Psoas muscle (tissue), 8 donors: ENCODE results near the gene GSE1. TPM values are rescaled to one million over a fixed set of nuclear protein-coding genes. Genes with fewer than 3 reads are reported as not detected.

Source experiments
- ATAC-seq, 4 donors: fragments of 200-7000 bp; cut with Tn5 transposase; one replicate each; pipeline ENCODE4 v1.9.1; 2020; ENCODE audit warnings: moderate library complexity in 3 of 4, mild to moderate bottlenecking in 2 of 4
- DNase-seq, 2 donors: peaks; one replicate each; pipeline ENCODE4 v3.0.0-alpha.2; 2020
- H3K27ac ChIP-seq: fragments of 200-600 bp; one replicate; pipeline ENCODE4 v1.8.0; 2022
- H3K27me3 ChIP-seq, 3 donors: fragments of 200-600 bp in 1 of 3; one replicate each; pipeline versions ENCODE4 v1.6.1 to v1.8.0; 2013 to 2022; ENCODE audit warnings: low read length in 2 of 3, mild to moderate bottlenecking in 2 of 3, moderate library complexity in 1 of 3; ENCODE audit not compliant: insufficient read depth in 3 of 3
- H3K36me3 ChIP-seq, 2 donors: fragments of 200-600 bp in 1 of 2; one replicate each; pipeline versions ENCODE4 v1.6.1 to v1.8.0; 2013 to 2022; ENCODE audit warnings: low read depth in 1 of 2, mild to moderate bottlenecking in 1 of 2, moderate library complexity in 1 of 2; ENCODE audit not compliant: insufficient read depth in 1 of 2
- H3K4me1 ChIP-seq: fragments of 200-600 bp; one replicate; pipeline ENCODE4 v1.8.0; 2022
- H3K4me3 ChIP-seq: fragments of 200-600 bp; one replicate; pipeline ENCODE4 v1.8.0; 2022; ENCODE audit warnings: mild to moderate bottlenecking
- H3K9me3 ChIP-seq: fragments of 200-600 bp; one replicate; pipeline ENCODE4 v1.8.0; 2022
- WGBS, 3 donors: extraction: QIAGEN DNeasy Blood & Tissue Kit; methylation state at CpG; one replicate each; pipeline versions ENCODE4 v1.1.6 to v1.1.7; 2013; 5-methylcytosine and 5-hydroxymethylcytosine counted together
- intact Hi-C, 2 donors: fragments of 100-400 bp; cut with DNase I; formaldehyde crosslinking; loops; one replicate each; pipeline versions ENCODE4 v1.11.0 to v1.14.2; 2022
- polyA plus RNA-seq, 3 donors: library from polyadenylated mRNA; stranded (reverse); fragments of 200-250 nt; gene quantifications; one replicate each; pipeline ENCODE4 v1.2.3, GENCODE V29; 2013
- total RNA-seq, 4 donors: library from RNA; stranded (reverse); fragmentation: NEBNext Ultra II Directional in 2 of 4; extraction: Animal tissue kit (Norgen Biotek cat#: 25700) in 2 of 4; gene quantifications; one replicate each; pipeline versions ENCODE4 v1.2.1 to v1.2.4, GENCODE V29; 2021 to 2023
- TF ChIP-seq, protein P1 (sequence below): fragments of 200-600 bp; IDR thresholded peaks from one replicate; pipeline ENCODE4 v1.8.0; 2022; ENCODE audit warnings: antibody characterized with exemption
- donor health status: healthy with polysubstance abuse.
- donor health status: DM: no; HTN: no; CAD: no; lungs with moderate emphysema.
- donor health status: Bipolar disorder and iron deficiency.
- donor health status: healthy.
- donor health status: DM: yes; HTN: yes; CAD: no.
- donor health status: DM: no; HTN: no; CAD: no.
- donor health status: DM: no; HTN: no; CAD: no.
- donor health status: DM: yes; HTN: yes; CAD: no.

GSE1 gene
- total and polyA plus RNA-seq, 7 donors = 10.8 to 90.5 (median 47.0) TPM

DNA sequence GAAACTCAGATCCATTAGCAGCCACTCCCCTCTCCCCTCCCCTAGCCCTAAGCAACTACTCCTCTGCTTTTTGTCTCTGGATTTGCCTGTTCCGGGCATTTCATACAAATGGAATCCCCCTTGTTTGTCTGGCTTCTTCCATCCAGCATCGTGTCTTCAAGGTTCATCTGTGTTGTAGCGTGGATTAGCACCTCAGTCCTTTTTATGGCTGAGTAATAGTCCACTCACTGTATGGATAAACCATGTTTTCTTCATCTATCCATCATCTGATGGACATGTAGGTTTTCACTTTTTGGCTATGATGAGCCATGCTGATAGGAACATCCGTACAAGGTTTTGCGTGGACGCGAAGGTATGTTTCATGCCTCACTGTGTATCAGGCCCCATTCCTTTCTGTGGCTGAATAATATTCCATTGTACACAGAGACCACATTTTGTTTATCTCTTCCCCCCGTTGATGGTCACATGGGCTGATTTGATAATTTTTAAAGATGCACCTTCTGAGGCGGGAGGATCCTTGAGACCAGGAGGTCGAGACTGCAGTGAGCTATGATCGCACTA is 8.9 kb upstream of the GSE1 start:
- no peak overlapping the region for H3K4me3 ChIP-seq
- no peaks in the 10 kb centered on the region for H3K9me3 ChIP-seq
- H3K27me3 ChIP-seq = no peaks in the 10 kb centered on the region
- intact Hi-C loops = loop anchor here in 1 of 2 donors (5.0 to 10.0 kb wide), 2 partner anchors 37 to 329 kb away; no protein-coding TSS in a partner anchor
- no peaks in the 10 kb centered on the region for H3K36me3 ChIP-seq
- 93 to 96% (median 94%) methylated on average over 11 of the region's 11 CpGs for WGBS, 3 donors
- ATAC-seq = no peak
- no peak for DNase-seq
- TF ChIP-seq, protein P1, sequence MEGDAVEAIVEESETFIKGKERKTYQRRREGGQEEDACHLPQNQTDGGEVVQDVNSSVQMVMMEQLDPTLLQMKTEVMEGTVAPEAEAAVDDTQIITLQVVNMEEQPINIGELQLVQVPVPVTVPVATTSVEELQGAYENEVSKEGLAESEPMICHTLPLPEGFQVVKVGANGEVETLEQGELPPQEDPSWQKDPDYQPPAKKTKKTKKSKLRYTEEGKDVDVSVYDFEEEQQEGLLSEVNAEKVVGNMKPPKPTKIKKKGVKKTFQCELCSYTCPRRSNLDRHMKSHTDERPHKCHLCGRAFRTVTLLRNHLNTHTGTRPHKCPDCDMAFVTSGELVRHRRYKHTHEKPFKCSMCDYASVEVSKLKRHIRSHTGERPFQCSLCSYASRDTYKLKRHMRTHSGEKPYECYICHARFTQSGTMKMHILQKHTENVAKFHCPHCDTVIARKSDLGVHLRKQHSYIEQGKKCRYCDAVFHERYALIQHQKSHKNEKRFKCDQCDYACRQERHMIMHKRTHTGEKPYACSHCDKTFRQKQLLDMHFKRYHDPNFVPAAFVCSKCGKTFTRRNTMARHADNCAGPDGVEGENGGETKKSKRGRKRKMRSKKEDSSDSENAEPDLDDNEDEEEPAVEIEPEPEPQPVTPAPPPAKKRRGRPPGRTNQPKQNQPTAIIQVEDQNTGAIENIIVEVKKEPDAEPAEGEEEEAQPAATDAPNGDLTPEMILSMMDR = no peak
- H3K4me1 ChIP-seq = peaks cover 44% of the 10 kb centered on the region
- no peak overlapping the region for H3K27ac ChIP-seq

DNA sequence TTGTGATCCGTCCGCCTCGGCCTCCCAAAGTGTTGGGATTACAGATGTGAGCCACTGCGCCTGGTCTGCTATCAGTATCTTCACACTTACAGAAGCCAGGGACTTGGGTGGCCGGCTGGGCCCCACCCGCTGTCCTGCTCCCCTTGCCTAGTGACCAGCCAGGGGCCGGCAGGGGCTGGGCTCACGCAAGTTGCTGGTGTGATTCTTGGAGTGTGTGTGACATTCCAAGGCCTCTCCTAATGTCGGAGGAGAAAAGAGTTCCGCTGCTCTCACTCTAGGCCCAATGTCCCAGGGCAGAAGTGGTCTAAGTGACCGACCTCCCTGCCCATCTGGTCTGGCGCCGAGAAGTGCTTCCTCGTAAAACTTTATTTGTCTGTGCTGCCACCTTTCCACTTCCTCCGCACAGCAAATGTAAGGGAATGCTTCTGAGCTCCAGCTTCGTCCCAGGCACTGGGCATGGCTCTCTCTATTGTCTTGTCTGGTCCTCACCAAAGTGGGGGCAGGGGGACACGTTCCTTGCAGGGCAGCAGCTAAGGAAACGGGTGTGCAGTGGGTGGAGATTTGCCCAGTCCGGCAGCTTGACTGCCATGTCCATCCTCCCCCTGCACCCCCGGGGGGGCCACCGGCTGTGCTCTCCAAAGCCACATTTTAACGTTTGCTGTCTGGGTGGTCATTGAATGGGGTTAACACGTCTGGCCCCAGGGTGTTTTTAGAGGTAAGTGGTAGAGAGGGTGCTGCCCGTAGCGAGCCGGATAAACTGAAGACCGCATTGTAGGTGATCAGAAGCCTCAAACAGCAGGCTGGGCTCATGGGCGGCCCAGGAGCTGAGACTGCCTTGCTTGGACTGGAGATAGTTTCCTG is 7.8 kb upstream of the GSE1 start:
- WGBS, 3 donors = 87 to 90% (median 89%) methylated on average over 27 to 28 of the region's 28 CpGs
- Histone ChIP-seq H3K36me3 (no peaks in the 10 kb centered on the region), H3K4me1 (peaks cover 42% of the 10 kb centered on the region), H3K4me3 (no peak overlapping the region), H3K27ac (no peak overlapping the region), H3K9me3 (no peaks in the 10 kb centered on the region), H3K27me3 (no peaks in the 10 kb centered on the region)
- no peak for DNase-seq
- TF ChIP-seq, protein P1 = no peak
- intact Hi-C loops = loop anchor here (5.0 to 10.0 kb wide), 2 partner anchors 228 to 330 kb away; no protein-coding TSS in a partner anchor
- ATAC-seq = no peak

DNA sequence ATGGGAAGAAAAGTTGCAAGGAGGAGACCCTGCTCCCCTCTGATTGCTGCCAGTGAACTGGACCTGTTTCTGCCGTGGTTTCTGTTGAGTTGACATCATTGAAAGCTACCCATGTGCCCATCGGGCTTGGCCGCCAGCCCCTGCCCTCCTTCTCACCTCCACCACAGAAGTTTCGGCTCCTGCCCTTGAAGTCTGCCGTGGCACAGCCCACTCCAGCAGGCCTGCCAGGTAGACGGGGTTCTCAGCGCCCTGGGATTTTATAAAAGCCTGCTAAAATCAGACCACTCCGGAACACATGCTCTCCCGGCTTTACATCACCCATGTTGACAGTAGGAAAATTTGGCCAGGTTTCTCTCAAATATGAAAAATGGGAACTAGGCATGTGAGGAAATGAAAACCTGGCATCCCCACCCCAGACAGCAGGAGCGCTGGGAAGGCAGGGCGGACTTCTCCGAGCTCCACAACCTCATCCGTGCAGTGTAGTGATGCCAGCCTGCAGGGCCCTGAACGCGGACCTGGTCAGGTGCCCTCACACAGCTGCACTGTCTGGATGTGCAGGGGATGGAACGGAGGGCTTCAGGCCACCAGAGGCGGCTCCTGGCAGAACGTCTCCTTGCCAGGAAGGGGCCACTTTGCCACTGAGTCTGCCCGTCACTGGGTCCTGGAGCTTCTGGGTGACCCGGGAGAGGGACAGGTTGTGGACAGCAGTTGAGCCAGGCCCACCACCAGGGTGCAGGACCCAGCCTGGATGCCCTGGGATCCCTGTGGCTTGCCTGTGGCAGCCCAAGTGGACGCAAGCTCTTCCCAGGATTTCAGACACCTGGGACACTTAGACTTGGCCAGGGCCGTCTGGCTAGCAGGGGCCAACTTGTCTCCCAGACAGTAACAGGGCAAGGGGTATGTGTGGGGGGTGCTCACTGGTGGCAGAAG is 6.9 kb upstream of the GSE1 start:
- no peak for DNase-seq
- intact Hi-C loops = loop anchor here (5.0 to 10.0 kb wide), 2 partner anchors 229 to 331 kb away; no protein-coding TSS in a partner anchor
- ATAC-seq = no peak
- Histone ChIP-seq H3K27ac (no peak overlapping the region), H3K27me3 (no peaks in the 10 kb centered on the region), H3K4me3 (no peak overlapping the region), H3K36me3 (no peaks in the 10 kb centered on the region), H3K9me3 (no peaks in the 10 kb centered on the region), H3K4me1 (peaks cover 47% of the 10 kb centered on the region)
- TF ChIP-seq, protein P1 = no peak
- 92 to 95% (median 93%) methylated on average over 21 to 22 of the region's 22 CpGs for WGBS, 3 donors

DNA sequence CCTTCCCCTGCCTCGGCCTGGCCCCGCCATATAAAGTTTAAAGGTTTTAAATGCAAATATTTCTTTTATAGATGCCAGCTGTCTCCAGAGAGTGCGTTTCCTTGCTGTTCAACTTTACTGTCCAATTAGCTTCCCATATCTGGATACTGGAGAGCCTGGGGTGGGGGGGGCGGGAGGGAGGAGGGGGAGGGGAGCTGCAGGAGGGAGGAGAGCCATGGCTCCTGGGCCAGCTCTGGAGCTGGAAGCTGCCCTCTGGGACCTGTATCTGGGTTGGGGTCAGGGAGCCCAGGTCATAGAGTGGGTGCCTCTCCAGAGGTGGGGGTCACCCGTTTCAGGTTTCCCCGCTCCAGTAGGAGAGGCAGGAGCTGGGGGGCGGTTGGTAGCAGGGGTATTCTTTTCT is 6.2 kb upstream of the GSE1 start:
- Histone ChIP-seq H3K27me3 (no peaks in the 10 kb centered on the region), H3K36me3 (no peaks in the 10 kb centered on the region), H3K27ac (no peak overlapping the region), H3K9me3 (no peaks in the 10 kb centered on the region), H3K4me1 (peaks cover 40% of the 10 kb centered on the region), H3K4me3 (no peak overlapping the region)
- 63 to 83% (median 75%) methylated on average over 6 to 7 of the region's 7 CpGs for WGBS, 3 donors
- ATAC-seq (no peak), DNase-seq (no peak)
- intact Hi-C loops = loop anchor here (5.0 to 10.0 kb wide), 2 partner anchors 230 to 332 kb away; no protein-coding TSS in a partner anchor
- TF ChIP-seq, protein P1 = no peak
